Esophagus muscularis mucosa (tissue), 3 donors: ENCODE data around the gene MCM9.

Experiments used
- CTCF ChIP-seq, 3 experiments: fragments of 200-600 bp in 2 of 3; fragments of 450-650 bp in 1 of 3; sonication (generic) in 2 of 3; IDR thresholded peaks; one replicate each; pipeline ENCODE4 v1.5.1; 2017 to 2019; ENCODE audit warnings: antibody characterized with exemption in 3 of 3, mild to moderate bottlenecking in 2 of 3, moderate library complexity in 1 of 3
- POLR2A ChIP-seq: fragments of 450-650 bp; IDR thresholded peaks from one replicate; pipeline ENCODE4 v1.6.1; 2017; ENCODE audit warnings: antibody characterized with exemption, moderate library complexity, mild to moderate bottlenecking, low read depth
- POLR2AphosphoS5 ChIP-seq, 2 donors: sonication (generic); formaldehyde crosslinking; IDR thresholded peaks; one replicate each; pipeline ENCODE4 v1.6.1; 2017; ENCODE audit warnings: antibody characterized with exemption in 2 of 2

- peak in 2 of 3 experiments; percentile 8 to 37 for TF ChIP-seq CTCF (IDR thresholded peaks at IDR 0.05)
- TF ChIP-seq POLR2A, result no peak
- TF ChIP-seq POLR2AphosphoS5 (IDR thresholded peaks at IDR 0.05), result no peak
These were observed 38.4 kb downstream of the MCM9 start for GRCh38 chr6:118896339-118897136.
